T-helper 2 cell treated with Interferon-gamma antibody and Interleukin-4, amounts not matched to agents 100 ng/mL and 5 ng/mL, for 36 hours (primary cell): ENCODE data around the gene DHX30. TPM values are rescaled to one million over a fixed set of nuclear protein-coding genes. Genes with fewer than 3 reads are reported as not detected.

Experiments used
- intact Hi-C: fragments of 100-400 bp; cut with micrococcal nuclease; formaldehyde crosslinking; loops from one replicate; pipeline ENCODE4 v1.15.1; 2023
- total RNA-seq: library from RNA; stranded (reverse); gene quantifications from 2 replicates; pipeline ENCODE4 v1.2.3, GENCODE V29; 2022

DHX30 gene
- total RNA-seq, 1 donor from 2014 or later = 90.5 TPM

DNA sequence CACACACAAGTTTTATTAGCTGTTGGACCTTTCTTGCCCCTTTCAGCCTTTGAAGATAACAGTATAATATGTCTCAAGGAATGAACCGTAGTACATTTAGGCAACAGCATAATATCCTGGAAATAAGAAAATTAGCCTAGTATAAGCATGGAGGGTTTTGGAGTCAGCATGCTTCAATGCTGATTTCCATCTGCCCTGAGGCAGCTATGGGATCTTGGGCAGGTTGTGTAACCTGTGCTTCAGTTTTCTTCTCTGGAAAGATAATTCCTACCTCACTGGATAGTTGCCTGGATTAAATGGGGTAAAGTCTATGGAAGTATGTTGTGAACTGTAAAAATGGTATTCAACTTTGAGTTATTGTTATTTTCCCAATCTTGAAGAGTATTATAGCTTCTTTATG, 1.6 kb downstream of the DHX30 start:
- intact Hi-C loops = loop anchor here (5.0 kb wide), 1 partner anchor 292 kb away; the partner anchor contains the start of gene ELP6

DNA sequence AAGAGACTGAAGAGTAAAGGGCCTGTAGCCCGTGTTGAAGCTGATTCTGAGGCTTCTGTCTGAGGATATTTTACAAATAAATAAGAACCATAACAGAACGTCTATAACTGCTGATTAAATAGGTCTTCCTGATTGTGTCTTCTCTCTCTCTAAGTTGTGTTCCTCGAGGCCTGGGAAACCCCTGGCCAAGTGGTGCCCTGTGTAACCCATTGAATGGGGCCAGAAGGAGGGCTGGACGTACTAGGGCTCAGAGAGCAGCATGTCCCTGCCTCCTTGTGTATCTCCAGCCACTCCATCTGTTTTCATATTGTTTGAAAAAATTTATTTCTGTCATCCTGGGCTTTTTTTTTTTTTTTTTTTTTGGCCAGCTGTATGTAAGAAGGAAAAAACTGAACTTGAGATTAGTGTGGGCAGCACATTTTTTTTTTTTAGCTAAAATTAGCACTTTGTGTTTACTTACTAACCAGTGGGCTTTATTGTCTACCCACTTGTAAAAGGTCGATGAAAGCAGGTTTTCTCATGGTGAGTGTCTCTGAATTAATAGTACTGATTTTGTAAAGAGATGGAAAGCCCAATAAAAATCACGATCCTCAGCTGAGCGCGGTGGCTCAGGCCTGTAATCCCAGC, 10.7 kb downstream of the DHX30 start:
- intact Hi-C loops = no loop called here

- intact Hi-C loops = no loop called here
These were observed 14.7 kb downstream of the DHX30 start for GRCh38 chr3:47817609-47818008.

- intact Hi-C loops = loop anchor here (1.0 to 10.0 kb wide), 3 partner anchors 22 to 330 kb away; partner anchors contain the start of gene DHX30
These were observed 21.9 kb downstream of the DHX30 start for GRCh38 chr3:47824541-47825473.

DNA sequence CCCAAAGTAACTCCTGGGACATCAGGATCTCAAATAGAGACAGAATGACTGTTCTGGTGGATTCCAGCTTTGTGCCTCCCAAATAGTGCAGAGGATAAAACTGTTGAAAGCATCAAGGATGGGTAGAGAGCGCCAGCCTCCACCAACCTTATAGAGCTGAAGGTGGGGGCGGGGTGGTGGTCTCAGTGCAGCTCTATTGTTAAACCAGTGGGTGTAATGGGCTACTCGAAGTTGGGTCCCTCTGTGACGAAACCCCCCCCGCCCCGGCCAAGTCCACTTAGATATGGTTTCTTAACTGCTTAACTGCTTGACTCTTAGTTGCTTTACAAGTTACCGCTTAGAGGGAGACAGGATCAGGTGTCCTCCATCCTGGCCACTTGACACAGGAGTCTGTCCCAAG, 22.7 kb downstream of the DHX30 start:
- intact Hi-C loops = loop anchor here (1.0 to 10.0 kb wide), 3 partner anchors 23 to 329 kb away; partner anchors contain the start of gene DHX30

DNA sequence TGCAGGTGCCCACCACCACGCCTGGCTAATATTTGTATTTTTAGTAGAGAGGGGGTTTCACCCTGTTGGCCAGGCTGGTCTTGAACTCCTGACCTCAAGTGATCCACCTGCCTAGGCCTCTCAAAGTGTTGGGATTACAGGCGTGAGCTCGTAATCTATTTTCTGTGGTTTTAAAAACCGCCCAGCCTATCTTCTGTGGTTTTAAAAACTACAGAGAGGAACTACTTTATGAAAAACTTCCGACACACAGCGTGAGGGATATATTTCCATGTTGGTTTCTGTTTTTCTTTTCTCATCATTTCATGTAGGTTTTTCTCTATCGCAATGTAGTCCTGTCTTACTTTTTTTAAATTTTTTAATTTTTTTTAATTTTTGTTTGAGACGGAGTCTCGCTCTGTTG, 26.5 kb downstream of the DHX30 start:
- intact Hi-C loops = loop anchor here (10.0 kb wide), 1 partner anchor 325 kb away; no protein-coding TSS in a partner anchor

GRCh38 chr3:47836986-47837385, 34.0 kb downstream of the DHX30 start:
- intact Hi-C loops = loop anchor here (1.0 kb wide), 1 partner anchor 153 kb away; no protein-coding TSS in a partner anchor

- intact Hi-C loops = no loop called here
These were observed 35.6 kb downstream of the DHX30 start for GRCh38 chr3:47838503-47838902.

GRCh38 chr3:47841786-47842349, 38.9 kb downstream of the DHX30 start:
- intact Hi-C loops = no loop called here

DNA sequence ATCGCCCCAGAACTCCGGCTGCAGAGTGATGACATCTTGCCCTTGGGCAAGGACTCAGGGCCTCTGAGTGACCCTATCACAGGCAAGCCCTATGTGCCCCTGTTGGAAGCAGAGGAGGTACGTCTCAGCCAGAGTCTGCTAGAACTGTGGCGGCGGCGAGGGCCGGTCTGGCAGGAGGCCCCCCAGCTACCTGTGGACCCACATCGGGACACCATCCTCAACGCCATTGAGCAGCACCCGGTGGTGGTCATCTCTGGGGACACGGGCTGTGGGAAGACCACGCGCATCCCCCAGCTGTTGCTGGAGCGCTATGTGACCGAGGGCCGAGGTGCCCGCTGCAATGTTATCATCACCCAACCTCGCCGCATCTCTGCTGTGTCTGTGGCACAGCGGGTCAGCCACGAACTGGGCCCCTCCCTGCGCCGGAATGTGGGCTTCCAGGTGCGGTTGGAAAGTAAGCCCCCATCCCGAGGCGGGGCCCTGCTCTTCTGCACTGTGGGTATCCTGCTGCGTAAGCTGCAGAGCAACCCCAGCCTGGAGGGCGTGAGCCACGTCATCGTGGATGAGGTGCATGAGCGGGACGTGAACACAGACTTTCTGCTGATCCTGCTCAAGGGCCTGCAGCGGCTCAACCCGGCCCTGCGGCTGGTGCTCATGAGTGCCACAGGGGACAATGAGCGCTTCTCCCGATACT, 43.4 kb downstream of the DHX30 start:
- intact Hi-C loops = no loop called here

- intact Hi-C loops = no loop called here
These were observed 43.9 kb downstream of the DHX30 start for GRCh38 chr3:47846880-47847248.

- intact Hi-C loops = no loop called here
These were observed 44.3 kb downstream of the DHX30 start for GRCh38 chr3:47847260-47847659.

DNA sequence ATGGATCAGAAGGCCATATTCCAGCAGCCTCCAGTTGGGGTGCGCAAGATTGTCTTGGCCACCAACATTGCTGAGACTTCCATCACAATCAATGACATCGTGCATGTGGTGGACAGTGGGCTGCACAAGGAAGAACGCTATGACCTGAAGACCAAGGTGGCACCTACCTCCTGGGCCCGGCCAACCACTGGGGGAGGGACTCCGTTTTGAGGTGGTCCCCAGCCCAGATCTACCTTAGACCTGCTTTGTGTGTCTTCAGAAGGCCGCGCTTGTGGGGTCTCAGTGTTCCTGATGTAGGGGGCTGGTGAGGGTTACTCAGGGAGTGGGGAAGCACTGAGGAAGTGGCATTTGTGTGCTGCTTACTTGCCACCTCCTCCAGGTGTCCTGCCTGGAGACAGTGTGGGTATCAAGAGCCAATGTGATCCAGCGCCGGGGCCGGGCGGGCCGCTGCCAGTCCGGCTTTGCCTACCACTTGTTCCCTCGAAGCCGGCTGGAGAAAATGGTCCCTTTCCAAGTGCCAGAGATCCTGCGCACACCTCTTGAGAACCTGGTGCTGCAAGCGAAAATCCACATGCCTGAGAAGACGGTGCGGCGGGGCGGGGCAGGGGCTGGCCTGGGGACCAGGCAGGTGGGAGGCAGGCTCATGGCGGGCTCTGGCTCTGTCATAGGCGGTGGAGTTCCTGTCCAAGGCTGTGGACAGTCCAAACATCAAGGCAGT, 45.0 kb downstream of the DHX30 start:
- intact Hi-C loops = no loop called here

- intact Hi-C loops = no loop called here
These were observed 45.7 kb downstream of the DHX30 start for GRCh38 chr3:47848599-47849117.

- intact Hi-C loops = no loop called here
These were observed 46.3 kb downstream of the DHX30 start for GRCh38 chr3:47849186-47849698.

- intact Hi-C loops = no loop called here
These were observed 47.0 kb downstream of the DHX30 start for GRCh38 chr3:47849699-47850563.

GRCh38 chr3:47850564-47851410, 47.8 kb downstream of the DHX30 start:
- intact Hi-C loops = no loop called here

DNA sequence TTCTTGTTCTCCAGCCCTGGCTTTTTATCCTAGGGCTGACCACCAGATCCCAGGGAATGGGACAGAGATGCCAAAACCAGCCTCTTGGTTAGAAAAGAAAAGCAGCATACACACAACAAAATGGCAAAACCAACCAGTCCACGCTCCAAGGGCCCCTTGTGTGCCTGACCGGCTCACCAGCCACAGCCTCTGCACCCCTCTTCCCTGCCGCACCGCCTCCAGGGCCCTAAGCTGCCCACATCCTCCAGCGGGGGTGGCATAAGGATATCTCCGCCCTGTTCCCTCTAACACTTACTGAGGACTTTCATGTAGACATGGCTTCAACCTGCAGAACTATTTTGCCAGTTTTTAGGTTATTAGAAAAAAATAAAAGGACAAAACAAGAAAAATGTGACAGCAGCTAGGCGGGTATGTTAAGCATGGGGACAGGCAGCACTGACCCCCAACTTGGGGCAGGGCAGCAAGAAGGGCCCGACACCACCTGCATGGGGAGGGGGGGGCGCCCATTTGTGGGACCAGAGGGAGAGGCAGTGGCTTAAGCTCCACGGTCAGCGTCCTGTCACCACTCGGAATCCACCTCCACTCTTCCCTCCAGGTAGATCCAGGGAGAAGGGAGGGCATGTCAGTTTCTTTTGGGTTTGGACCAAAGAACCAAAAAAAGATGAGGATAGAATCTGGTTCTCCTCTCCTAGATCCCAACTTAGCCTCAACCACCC, 49.1 kb downstream of the DHX30 start:
- intact Hi-C loops = no loop called here
